Measurements from ENCODE around the gene ANGEL1.

ANGEL1 gene

DNA sequence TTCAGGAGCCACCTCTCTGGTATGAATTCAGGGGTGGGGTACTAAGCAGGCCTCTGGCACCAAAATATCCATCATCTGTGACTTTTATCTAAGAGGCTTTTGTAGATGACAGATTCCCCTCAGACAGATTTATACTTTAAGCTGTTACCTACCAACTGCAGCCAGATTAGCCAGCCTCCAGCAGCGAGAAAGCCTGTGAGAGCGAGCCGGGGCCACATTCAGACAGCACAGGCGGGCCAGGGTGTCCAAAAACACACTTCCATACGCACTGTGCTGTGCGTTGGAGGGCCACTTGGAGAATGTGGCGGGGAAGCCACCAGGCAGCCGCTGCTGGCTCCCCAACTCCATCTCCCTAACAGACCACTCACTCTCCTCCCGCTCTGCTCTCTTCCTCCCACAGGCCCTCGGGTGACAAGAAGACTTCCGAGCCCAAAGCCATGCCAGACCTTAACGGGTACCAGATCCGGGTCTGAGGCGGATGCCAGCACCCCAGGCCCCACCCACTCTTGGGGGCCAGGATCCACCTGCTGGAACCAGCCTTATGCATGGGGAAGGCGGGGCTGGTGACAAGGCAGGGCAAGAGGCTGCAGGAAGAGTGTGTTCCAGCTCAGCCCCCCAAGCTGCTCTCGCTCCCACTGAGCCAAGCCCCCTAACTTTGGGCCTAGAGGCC lies 34.0 kb downstream of the ANGEL1 start:
- no peak for DNase-seq

DNA sequence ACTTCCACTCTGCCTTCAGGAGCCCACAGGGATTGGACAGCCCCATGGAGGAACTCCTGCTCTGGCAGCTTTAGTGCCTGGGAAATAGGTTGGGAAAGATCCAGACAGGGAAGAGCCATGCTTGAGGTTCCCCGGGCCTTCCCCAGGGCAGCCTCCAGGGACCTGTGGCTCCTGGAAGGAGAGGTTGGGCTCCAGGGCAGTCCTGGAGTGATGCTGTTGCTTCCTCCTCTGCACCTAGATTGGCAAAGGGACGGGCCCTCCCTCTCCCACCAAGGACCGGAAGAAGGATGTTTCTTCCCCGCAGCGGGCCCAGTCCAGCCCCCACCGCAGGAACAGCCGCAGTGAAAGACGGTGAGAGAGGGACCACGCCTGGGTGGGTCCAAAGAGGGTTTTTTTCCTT lies 35.0 kb downstream of the ANGEL1 start:
- DNase-seq, result no peak

DNA sequence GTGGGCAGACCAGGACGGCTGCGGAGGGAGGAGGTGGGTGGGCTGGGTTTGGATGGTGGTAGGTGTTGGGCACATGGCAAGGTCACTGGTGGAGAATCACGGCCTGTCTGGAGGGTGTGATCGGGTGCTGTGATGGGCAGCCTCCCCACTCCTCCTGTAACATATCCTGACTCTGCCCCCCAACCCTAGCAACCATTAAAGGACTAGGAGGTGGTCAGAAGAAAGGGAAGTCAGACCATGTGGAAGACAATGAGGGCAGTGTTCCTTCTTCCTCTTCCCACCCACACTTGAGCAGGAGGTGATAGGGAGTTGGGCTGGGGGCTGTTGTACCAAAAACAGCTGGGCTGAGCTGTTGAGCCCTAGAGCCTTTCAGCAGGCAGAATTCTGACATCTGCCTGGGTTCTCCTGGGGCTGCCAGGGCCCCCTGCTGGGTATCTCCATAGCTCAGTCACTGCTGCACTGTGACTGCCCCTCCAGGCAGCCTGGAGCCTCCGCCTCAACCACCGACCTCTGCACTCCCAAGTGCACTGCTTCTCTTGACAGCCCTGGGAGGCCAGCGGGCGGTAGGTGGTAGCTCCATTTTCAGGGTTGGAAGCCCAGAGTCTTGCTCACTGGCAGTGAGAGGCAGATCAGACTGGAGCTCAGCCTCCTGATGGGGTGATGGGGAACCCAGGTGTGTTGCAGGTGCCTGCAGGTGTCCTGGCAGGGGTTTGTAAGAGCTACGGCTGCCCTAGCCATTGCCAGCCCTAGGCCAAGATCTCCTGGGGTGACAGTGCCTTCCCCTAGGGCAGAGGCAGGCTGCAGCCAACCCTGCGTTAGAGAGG lies 36.0 kb downstream of the ANGEL1 start:
- DNase-seq, result peak; percentile 45 to 79 (median 70)

DNA sequence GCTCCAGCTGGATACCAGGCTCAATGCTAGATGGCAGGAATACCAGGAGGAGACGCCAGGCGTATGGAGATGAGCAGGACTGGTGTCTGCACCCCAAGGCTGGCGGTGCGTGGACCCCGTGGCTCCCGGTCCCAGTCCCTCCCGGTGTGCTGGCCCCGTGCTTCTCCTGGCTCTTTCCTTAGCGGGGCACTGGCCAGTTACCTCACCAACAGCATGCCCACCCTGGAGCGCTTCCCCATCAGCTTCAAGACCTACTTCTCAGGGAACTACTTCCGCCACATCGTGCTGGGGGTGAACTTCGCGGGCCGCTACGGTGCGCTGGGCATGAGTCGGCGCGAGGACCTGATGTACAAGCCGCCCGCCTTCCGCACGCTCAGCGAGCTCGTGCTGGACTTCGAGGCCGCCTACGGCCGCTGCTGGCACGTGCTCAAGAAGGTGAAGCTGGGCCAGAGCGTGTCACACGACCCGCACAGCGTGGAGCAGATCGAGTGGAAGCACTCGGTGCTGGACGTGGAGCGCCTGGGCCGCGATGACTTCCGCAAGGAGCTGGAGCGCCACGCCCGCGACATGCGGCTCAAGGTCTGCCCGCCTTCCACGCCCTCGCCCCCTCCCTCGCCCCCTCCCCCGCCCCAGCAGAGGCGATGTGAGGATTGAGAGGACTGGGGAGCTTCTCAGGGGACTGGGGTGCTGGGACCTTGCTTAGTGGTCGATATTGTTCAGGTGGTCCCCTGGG lies 36.8 kb downstream of the ANGEL1 start:
- no peak for DNase-seq

DNA sequence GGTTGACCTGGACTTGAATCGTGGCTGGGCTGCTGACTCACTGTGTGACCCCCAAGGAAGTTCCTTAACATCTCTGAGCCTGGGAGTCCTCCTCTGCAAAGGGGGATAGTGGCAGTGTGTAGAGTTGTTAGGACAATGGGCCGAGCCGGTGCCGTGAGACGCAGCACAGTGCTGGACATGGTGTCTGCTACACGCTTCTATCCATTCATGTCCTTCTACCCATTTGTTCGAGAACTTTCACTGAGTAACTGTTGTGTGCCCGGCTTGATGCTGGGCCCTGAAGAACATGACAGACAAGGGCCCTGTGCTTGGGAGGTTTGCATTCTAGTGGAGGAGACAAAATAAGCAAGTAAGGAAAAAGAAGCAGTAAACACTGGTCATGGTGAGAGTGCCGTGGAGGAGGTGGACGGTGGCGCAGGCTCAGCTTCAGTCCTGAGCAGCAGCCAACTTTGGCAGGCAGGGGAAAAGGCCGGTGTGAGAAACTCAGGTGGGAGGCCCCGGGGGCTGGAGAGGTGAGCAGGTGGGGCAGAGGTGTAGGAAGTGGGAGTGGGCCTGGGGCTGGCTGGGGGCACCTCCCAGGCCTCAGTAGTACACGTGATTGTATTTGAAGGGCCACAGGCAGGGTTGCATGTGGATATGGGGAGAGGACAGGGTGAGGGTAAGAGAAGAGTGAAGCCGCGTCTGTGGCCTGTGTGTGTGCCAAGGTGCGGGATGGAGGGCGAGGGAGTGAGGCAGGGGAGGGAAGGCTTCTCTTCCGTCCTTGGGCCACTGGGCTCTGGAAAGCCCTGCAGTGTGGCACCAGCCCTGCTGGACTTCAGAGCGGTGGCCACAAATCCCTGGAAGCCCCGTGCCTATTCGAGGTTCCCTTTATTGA lies 37.6 kb downstream of the ANGEL1 start:
- no peak for DNase-seq

DNA sequence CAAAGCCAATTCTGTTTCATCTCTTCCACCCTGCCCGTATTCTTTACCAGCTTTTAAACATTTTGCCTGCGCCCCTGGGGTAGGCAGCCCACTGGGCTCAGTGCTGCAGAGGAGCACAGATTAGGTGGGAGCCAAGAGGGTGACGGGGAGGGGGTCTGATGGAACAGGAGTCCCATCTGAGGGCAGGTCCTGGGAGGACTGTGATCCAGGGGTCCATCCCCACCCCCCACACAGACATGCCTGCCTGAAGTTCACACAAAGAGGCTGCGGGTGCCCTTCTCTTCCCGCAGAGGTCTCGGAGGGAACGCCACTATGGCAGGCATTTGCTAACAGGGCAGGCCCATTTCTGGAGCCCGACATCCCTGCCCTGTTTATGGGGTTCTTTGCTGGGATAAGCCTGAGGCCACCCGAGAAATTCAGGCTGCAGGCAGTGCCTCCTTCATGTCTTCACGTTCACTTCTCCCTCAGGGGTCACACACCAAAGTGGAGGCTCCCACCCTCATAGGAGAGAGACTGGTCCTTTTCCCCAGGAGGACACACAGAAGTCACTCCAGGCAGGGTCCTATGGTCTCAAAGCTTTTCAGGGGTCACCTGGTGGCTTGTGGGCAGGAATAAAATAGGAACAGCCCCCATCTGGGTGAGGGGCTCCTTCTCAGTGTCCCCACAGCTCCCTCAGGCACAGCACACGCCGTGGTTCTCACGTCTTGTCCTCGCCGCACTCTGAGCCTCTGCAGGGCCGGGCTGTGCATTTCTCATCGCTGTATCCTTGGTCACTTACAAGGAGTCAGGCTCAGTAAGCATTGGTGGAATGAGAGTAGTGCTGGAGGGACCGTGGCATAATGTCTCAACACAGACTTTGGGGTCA lies 38.5 kb downstream of the ANGEL1 start:
- no peak for DNase-seq

DNA sequence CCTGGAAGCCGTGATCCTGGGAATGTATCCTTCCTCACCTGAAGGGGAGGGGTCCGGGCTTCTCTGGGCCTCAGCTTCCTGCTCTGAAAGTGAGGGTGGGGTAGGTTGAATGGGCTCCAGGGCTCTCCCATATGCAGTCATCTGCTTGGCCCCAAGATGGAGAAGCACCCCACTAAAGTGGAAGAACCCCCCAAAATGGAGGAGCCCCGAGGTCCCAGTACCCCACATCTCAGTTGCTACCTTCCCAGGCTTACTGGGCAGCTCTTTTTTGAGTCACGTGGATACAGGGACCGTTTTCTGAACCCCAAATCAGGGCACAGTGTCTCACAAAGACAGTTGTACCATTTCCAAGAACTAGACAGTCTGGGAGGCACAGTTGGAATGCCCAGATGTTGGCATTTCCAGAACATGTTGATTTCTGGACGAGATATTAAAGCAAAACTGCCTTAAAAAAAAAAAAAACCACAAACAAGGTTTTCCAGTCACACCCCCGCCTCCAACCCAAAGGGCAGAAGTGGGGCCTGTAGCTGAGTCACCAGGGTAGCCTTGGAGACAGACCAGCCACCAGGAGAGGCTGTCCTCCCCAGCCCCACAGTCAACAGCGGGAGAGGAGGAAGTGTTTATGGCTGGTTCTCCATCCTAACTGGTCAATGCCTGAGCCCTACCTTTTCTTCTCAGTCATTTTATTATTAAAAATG lies 39.3 kb downstream of the ANGEL1 start:
- DNase-seq, result peak; percentile 90 to 96 (median 96)

DNA sequence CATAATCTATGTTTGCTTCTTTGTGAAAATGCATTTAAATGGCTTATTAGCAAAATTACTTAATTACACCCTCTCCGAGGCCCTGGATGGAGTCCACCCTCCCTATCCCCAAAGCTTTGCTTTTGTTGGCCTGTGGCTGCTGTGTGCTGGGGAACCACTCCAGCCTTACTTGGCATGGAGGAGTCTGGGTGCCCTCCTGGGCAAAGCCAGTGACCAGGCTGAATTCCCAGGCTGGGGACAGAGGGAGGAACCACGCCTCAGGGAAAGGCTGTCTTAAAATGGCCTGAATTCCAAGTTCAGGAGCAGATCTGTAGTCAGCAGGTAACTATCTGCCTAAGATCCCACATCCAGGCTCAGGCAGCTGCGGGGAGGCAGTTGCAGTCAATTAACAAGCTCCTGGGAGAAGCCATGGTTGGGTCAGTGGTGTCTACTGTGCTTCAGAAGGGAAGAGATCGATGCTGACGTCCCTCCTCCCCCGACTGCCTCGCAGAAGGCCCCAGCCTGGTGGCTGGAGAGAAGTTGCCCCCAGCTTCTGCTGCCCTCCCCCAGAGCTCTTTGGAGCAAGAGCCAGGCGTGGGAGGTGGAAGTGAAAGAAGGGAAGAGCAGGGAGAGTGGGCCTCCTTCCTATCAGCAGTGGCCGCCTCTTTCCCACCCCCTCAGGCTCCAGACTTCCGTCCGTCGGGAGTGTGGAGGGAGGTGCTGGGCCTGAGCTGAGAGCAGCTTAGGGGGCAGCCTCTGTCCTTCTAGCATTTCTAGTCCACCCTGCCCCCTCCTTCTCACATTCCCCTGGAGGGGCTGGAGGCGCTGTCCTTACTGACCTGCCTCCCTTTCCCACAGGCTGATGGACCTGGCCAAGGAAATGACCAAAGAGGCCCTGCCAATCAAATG lies 40.1 kb downstream of the ANGEL1 start:
- peak; percentile 90 to 98 (median 96) for DNase-seq

DNA sequence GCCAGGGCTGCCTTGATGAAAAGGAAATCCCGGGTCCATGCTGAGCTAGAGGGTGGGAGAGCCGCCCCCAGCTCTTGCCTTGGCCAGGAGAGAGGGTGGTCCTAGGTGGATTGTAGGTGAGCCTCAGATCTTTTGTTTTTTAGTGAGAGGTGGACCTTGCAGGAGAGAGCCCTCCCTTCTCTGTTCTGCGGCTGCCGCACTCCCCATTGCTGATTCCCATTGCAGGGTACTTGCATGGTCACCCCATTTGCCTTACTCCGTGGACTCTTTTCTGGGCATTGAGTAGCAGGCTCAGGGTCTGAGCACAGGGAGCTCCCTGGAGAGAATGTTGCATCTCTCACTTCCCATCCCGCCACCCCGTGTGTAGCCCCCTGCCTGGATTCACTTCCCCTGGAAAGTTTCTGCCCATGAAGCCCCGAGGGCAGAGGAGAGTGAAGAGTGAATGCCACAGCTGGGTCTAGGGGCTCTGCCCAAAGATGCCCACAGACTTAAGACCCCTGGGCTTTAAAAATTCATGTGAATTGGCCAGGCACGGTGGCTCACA lies 41.2 kb downstream of the ANGEL1 start:
- DNase-seq, result peak in 1 of 4 experiments; percentile 32

DNA sequence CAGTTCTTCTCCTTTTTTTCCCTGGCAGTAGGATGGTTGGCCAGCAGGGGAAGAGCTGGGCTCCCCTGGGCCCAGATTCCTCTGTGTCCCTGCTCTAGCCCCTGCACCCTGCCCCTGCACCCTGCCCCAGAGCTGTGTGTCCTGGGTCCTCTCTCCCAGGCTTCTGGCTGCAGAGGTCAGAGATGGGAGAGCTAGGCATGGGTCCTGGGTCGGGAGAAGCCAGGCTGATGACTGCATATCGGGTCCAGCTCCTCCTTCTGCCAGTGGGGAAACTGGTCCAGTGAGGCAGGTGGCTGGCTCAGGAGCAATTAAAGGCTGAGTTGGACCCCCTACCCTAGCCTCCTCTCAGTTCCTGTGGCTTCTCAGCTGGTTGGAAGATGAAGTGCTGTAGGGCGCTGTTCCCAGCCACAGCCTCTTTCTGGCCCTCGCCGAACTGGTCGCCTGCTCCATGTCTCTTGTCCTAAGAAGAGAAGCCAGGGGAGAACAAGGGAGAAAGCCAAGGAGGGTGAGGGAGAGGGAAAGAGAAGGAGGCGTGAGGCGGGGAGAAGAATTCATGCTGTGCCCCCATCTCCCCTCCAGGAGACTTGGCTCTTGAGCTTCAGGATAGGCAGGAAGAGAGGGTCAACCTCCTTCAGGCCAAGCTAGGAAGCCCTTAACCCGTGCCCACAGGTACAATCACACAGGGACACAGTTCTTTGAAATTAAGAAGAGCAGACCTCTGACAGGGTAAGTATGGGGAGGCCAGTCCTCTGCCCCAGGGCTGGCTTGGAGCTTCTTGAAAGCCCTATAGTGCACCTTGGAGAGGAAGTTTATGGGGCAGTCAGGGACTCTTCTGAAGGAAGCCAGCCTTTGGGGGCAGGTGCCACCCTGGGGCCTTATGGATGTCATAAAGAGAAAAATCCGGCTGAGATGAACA lies 41.9 kb downstream of the ANGEL1 start:
- peak in 1 of 4 experiments; percentile 23 for DNase-seq

DNA sequence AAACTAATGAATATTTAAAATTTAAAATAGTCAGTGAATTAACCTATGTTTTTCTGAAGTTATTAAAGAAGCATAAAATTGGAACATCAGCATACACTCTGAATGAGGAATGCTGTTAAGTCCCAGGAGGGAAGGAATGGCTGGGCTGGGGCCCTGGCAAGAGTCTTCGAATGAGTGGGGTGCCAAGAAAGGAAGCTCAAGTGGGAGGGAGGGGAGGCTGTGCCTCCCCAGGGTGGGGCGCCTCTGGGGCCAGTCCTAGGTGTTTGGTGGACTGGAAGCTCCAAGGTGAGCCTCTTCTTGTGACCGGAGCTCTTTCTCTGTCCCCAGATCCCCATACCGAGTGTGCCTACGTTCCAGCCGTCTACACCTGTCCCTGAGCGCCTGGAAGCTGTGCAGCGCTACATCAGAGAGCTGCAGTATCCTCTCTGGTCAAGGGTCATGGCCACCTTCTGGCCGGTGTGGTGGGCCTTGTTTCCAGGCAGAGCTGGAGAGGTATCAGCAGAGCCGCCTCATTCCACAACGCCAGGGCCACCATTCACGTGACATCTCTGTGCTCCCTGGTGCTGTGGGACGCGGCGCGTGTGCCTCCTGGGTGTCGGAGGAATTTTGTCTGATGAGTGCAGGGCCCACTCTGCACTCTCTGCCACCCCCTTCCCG lies 42.9 kb downstream of the ANGEL1 start:
- peak in 1 of 4 experiments; percentile 5 for DNase-seq

DNA sequence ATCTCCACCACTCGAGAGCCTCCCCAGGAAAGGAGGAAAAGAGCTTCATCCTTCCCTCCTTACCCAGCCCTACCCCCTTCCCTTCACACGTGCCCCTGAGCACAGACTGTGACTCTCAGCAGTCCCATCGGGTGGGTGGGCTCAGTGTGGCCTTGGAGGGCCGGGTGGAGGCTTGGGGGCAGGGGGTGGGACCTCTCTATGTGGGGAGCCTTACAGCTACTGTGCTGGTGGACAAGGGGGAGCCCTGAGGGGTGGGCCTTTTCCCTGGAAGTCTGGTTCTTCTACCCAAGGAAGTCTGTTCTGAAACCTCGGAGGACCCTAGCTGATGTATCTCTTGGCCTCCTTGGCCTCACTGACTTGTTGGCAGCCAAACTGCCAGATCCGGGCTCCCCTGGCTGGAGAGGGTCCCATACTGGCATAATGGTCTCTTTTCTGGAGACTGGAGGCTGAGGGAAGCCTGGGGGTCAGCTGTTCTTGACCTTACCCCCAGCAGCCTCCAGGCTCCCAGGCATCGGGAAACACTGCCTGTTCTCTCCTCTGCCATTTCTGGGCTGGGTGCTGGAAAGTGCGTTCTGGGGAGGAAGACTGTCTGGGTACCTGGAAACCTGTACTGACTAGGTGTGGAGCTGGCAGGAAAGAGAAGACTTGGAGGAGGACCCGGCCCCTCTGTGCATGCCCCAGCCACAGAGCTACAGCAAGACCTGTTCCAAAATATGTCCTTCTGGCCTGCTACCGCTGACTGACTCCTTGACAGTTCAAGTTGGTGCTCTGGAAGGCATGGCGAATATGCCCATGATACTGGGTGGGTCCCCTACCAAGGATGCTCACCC lies 43.8 kb downstream of the ANGEL1 start:
- no peak for DNase-seq

DNA sequence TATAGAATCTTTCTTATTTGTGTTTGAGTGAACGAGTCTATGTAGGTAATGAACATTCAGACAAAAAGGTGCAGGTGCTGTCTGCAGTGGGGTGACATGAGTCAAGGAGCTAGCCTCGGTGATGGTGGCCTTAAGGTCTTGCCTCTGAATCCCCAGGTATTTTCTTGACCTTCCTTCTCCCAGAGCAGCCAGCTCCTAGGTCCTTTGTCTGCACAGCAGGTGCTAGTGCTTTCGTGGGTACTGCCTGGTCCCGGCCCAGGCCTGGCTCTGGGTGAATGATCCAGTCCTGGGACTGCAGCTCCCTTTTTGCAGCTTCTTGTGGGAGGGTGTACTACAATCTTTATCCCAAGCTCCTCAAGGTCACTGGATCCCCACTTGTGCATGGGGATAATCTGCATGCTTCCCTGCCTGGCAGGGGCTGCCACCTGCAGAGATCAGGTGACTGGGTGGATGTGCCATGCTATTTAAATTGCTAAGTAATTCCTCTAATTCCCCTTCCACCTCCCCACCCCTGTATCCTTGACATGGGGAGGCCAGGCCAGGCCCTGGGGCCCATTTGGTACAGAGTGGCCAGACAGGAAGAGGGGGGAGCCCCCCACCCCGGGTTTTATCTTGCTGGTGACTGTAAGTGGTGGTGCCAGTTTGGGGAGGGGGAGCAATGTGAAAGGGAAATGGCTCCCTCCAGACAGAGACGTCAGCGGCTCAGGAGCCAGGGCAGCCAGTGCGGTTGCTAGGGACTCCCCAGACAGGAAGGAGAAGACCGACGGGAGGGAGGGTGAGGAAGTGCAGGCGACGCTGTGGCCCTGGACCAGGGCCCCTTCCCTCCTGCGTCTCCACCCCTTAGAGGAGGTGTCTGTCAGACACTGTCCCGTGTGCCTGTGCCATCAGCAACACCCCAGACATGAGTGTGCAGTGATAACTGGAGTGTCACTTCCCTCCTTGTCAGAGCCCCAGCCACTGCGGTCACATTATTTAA lies 44.7 kb downstream of the ANGEL1 start:
- peak; percentile 92 to 97 (median 96) for DNase-seq

DNA sequence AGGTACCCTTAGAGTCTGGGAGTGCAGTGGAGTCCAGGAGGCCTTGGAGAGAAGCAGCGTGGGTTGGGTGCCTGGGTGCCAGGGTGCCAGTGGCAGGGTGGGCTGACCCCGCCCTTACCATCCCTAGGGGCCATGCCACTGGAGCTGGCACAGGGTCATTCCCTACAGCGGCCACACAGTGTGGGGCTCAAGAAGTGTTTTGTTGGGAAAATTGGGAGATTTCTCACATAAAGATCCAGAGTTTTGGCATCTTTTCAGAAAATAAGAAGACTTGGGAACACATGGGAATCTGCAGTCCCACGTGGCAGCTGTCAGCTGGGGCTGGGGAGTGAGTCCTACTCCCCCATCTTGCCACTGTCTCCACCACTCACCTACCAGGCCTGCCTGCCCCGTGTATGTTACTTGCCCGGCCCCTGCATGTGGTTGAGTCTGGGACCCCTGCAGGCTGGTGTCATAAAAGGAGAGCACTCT lies 47.2 kb downstream of the ANGEL1 start:
- peak in 1 of 4 experiments; percentile 1 for DNase-seq

All from suppressor macrophage (primary cell).